Non-pigmented ciliary epithelial cell (primary cell): ENCODE results near the gene RAN.
"Not testable (repeated sequence)": the region's sequence is repeated elsewhere in the genome, so short reads cannot be mapped to it uniquely, and the experiment has no call there.

Experiments
- DNase-seq: peaks from one replicate; pipeline ENCODE4 v3.0.0-alpha.2; 2010; ENCODE audit warnings: low read depth

Gene RAN

GRCh38 chr12:130878193-130879185 is 6.6 kb downstream of the RAN start:
- no peak for DNase-seq

- no peak for DNase-seq
Observed at GRCh38 chr12:130879212-130879686, 7.4 kb downstream of the RAN start.

- DNase-seq = no peak
Observed at GRCh38 chr12:130879781-130880389, 8.0 kb downstream of the RAN start.

GRCh38 chr12:130880411-130880885 is 8.6 kb downstream of the RAN start:
- DNase-seq = no peak

GRCh38 chr12:130881046-130881445 is 9.2 kb downstream of the RAN start:
- DNase-seq = no peak

- no peak for DNase-seq
Observed at GRCh38 chr12:130881548-130881947, 9.7 kb downstream of the RAN start.

GRCh38 chr12:130887190-130887589 is 15.3 kb downstream of the RAN start:
- DNase-seq = not testable (repeated sequence)

GRCh38 chr12:130904064-130904463 is 32.2 kb downstream of the RAN start:
- DNase-seq = no peak

- not testable (repeated sequence) for DNase-seq
Observed at GRCh38 chr12:130904936-130905455, 33.1 kb downstream of the RAN start.

- DNase-seq = no peak
Observed at GRCh38 chr12:130909111-130909510, 37.2 kb downstream of the RAN start.

GRCh38 chr12:130911193-130911592 is 39.3 kb downstream of the RAN start:
- DNase-seq = no peak

- DNase-seq = no peak
Observed at GRCh38 chr12:130911933-130912332, 40.1 kb downstream of the RAN start.

- DNase-seq = no peak
Observed at GRCh38 chr12:130916241-130916911, 44.5 kb downstream of the RAN start.

GRCh38 chr12:130917607-130918006 is 45.7 kb downstream of the RAN start:
- no peak for DNase-seq

GRCh38 chr12:130919086-130919485 is 47.2 kb downstream of the RAN start:
- DNase-seq = no peak

GRCh38 chr12:130920119-130920703 is 48.3 kb downstream of the RAN start:
- no peak for DNase-seq

- no peak for DNase-seq
Observed at GRCh38 chr12:130920723-130921381, 49.0 kb downstream of the RAN start.

- DNase-seq = no peak
Observed at GRCh38 chr12:130922511-130922953, 50.7 kb downstream of the RAN start.

- DNase-seq = no peak
Observed at GRCh38 chr12:130924966-130925665, 53.2 kb downstream of the RAN start.

GRCh38 chr12:130925666-130926015 is 53.8 kb downstream of the RAN start:
- no peak for DNase-seq
